ENCODE results near the gene FSIP1.

Gene FSIP1

GRCh38 chr15:39627451-39628143 lies 155.0 kb downstream of the FSIP1 start:
- in situ Hi-C loops (cut with MboI; ENCODE audit: low sequenced_read_pairs) = no loop called here

DNA sequence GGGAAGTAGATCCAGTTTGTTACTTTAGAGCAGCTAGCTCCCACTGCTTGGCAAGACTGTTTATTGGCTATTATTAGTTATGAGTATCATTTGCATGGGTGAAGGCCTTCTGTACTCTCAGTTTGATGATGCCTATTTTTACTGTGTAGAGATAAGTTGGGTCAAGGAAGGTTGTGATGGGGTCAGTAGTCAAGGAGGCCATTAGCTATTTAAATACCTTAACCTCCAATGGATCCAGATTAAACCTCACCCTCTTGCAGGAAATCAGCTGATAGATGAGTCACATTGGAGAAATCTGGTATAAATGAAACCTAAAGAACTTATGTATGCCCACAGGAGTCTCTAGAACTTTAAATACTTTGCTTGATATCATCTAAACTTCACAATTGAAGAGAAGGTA lies 156.8 kb downstream of the FSIP1 start:
- in situ Hi-C loops (cut with MboI; ENCODE audit: low sequenced_read_pairs) = no loop called here

GRCh38 chr15:39625451-39625850 lies 157.2 kb downstream of the FSIP1 start:
- in situ Hi-C loops (cut with MboI; ENCODE audit: low sequenced_read_pairs) = no loop called here

GRCh38 chr15:39624806-39625205 lies 157.8 kb downstream of the FSIP1 start:
- in situ Hi-C loops (cut with MboI; ENCODE audit: low sequenced_read_pairs) = no loop called here

- in situ Hi-C loops (cut with MboI; ENCODE audit: low sequenced_read_pairs) = no loop called here
Measured at GRCh38 chr15:39623529-39623931, 159.1 kb downstream of the FSIP1 start.

GRCh38 chr15:39622660-39623516 lies 159.8 kb downstream of the FSIP1 start:
- in situ Hi-C loops (cut with MboI; ENCODE audit: low sequenced_read_pairs) = no loop called here

DNA sequence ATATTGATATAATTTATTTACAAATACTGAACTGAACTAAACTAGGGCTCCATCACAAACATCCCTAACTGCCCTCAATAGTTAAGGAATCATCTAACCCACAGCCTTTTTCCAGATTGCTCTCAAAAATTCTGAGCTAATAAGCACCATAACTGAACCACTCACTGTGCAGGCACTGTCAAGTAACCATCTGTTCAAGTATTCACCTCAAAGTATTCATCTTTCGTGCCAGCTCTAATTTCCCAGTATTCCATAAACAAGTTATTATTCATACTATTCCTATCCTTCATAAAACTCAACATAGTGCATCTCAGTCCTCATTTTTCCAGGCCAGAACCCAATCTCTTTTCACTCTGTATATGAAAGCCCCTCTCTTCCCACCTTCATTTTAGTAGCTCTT lies 160.7 kb downstream of the FSIP1 start:
- in situ Hi-C loops (cut with MboI; ENCODE audit: low sequenced_read_pairs) = no loop called here

GRCh38 chr15:39621210-39621609 lies 161.4 kb downstream of the FSIP1 start:
- in situ Hi-C loops (cut with MboI; ENCODE audit: low sequenced_read_pairs) = no loop called here

GRCh38 chr15:39618063-39618823 lies 164.4 kb downstream of the FSIP1 start:
- in situ Hi-C loops (cut with MboI; ENCODE audit: low sequenced_read_pairs) = no loop called here

DNA sequence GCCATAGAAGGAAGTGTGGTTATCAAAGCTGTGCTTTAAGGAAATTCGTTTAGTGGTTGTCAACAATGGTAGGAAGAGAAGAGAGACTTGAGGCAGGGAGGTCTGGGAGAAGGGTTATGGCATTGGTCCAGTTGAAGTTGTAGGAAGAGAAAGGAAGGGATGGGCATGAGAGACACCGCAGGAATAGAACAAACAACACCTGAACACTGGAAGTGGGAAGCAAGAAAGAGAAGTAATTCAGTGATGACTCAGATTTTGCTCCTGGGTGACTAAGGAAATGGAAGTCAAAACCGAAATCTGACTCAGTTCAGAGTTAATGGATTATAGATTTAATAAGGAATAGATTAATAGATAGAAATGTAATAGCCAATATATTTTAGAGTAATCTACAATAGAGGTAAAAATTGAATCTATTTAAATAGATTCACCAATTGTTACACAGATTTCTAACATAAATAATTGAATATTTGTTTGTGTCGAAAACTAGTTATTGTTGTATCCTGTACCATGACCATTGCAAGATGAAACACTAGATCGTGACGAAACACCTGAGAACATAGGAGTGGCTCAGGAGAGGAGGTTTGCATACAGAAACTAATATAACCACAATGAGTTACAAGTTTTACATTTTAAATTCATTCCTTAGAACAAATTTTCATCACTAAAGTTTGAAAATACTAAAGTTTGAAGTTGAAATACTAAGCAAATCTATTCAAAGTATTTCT lies 165.7 kb downstream of the FSIP1 start:
- in situ Hi-C loops (cut with MboI; ENCODE audit: low sequenced_read_pairs) = no loop called here

GRCh38 chr15:39613861-39614260 lies 168.8 kb downstream of the FSIP1 start:
- in situ Hi-C loops (cut with MboI; ENCODE audit: low sequenced_read_pairs) = no loop called here

DNA sequence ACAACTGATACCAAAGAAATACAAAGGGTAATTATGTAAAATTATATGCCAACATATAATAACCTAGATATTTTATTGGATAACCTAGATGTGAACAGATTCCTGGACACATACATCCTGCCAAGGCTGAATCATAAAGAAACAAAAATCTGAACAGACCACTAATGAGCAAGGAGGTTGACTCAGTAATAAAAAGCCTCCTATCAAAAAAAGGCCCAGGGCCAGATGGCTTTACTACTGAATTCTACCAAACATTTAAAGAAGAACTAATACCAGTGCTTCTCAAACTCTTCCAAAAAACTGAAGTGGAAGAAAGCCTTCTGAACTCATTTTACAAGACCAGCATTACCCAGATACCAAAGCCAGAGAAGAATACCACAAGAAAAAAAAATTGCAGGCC lies 169.4 kb downstream of the FSIP1 start:
- in situ Hi-C loops (cut with MboI; ENCODE audit: low sequenced_read_pairs) = no loop called here

- in situ Hi-C loops (cut with MboI; ENCODE audit: low sequenced_read_pairs) = no loop called here
Measured at GRCh38 chr15:39610665-39611064, 172.0 kb downstream of the FSIP1 start.

- in situ Hi-C loops (cut with MboI; ENCODE audit: low sequenced_read_pairs) = no loop called here
Measured at GRCh38 chr15:39609166-39609916, 173.3 kb downstream of the FSIP1 start.

DNA sequence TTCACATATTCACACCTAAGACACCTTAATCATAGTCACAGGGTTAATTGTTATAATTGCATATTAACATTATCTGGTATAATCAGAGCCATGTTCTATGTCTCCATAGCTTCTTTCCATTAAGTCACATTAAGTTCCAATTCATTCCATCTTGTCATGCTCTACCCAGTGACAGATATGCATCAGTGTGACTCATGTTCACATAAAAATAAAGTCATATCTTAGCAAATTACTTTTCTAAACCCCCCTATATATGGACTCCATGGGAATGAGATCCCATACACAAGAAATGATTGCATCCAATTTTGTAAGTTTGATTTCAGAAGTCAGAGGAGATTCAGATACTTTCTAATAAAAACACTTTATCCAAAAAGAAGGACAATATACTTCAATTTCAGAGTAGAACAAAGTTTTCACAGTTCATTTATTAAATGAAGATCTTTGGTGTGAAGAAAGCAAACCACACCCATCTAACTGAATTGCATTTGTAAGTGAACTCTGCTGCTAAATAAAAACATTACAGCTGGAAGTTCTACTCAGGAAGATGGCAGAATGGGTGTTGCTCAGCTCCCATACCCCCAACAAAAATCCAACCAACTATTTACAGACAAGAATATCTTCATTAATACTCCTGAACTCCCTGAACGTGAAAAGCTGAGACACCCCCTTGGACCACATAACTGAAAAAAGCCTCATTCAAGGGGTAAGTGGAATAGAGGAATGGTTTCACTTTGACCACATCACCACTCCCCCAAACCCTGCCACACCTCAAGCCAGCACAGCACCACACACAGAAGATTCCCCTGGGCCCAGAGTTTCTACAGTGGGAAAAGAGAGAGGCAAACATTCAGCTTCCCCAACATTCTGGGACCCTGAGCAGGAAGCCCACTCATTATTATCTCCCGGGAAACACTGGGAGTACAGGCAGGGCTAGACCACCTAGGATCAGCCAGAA lies 174.2 kb downstream of the FSIP1 start:
- in situ Hi-C loops (cut with MboI; ENCODE audit: low sequenced_read_pairs) = no loop called here

DNA sequence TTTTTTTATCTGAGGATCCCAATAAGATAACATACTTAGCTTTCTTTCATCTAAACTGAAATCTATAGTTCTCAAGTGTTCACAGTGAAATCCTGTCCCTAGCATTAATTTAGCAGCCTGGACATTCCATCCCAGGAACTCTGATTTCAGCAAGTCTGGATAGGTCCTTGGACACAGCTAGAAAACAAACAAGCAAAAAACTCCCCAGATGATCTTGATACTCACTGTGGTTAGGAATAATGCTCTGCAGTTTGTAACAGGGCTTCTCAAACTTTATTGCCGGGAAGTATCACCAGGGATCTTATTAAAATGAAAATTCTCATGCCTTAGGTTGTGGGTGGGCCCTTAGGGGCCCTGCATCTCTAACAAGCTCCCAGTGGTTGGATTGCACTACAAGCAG lies 177.5 kb downstream of the FSIP1 start:
- in situ Hi-C loops (cut with MboI; ENCODE audit: low sequenced_read_pairs) = no loop called here

- in situ Hi-C loops (cut with MboI; ENCODE audit: low sequenced_read_pairs) = no loop called here
Measured at GRCh38 chr15:39602143-39602542, 180.5 kb downstream of the FSIP1 start.

GRCh38 chr15:39599871-39600270 lies 182.8 kb downstream of the FSIP1 start:
- in situ Hi-C loops (cut with MboI; ENCODE audit: low sequenced_read_pairs) = loop anchor here (25.0 kb wide), 1 partner anchor 438 kb away; no protein-coding TSS in a partner anchor
